ENCODE results near the gene NT5M. TPM values are rescaled to one million over a fixed set of nuclear protein-coding genes. Genes with fewer than 3 reads are reported as not detected.

Gene NT5M
- total RNA-seq, 1 experiment from 2014 or later: 4.2 TPM

GRCh38 chr17:17354560-17355349 is 51.6 kb downstream of the NT5M start:
- DNase-seq (ENCODE audit: low read depth): peak; percentile 75

- DNase-seq (ENCODE audit: low read depth): no peak
Measured at GRCh38 chr17:17355426-17355825, 52.3 kb downstream of the NT5M start.

GRCh38 chr17:17356149-17356930 is 53.2 kb downstream of the NT5M start:
- peak; percentile 85 for DNase-seq (ENCODE audit: low read depth)

GRCh38 chr17:17356931-17357270 is 53.7 kb downstream of the NT5M start:
- DNase-seq (ENCODE audit: low read depth): no peak

GRCh38 chr17:17358060-17358751 is 55.0 kb downstream of the NT5M start:
- DNase-seq (ENCODE audit: low read depth): no peak

- no peak for DNase-seq (ENCODE audit: low read depth)
Measured at GRCh38 chr17:17358866-17359265, 55.7 kb downstream of the NT5M start.

GRCh38 chr17:17359271-17359670 is 56.1 kb downstream of the NT5M start:
- DNase-seq (ENCODE audit: low read depth): no peak

GRCh38 chr17:17360087-17360730 is 57.0 kb downstream of the NT5M start:
- no peak for DNase-seq (ENCODE audit: low read depth)

GRCh38 chr17:17361543-17361866 is 58.3 kb downstream of the NT5M start:
- no peak for DNase-seq (ENCODE audit: low read depth)

- no peak for DNase-seq (ENCODE audit: low read depth)
Measured at GRCh38 chr17:17361867-17362539, 58.8 kb downstream of the NT5M start.

GRCh38 chr17:17362540-17362930 is 59.4 kb downstream of the NT5M start:
- DNase-seq (ENCODE audit: low read depth): no peak

GRCh38 chr17:17363638-17364337 is 60.6 kb downstream of the NT5M start:
- DNase-seq (ENCODE audit: low read depth): no peak

GRCh38 chr17:17364338-17364667 is 61.1 kb downstream of the NT5M start:
- DNase-seq (ENCODE audit: low read depth): no peak

GRCh38 chr17:17365476-17366110 is 62.4 kb downstream of the NT5M start:
- no peak for DNase-seq (ENCODE audit: low read depth)

- DNase-seq (ENCODE audit: low read depth): no peak
Measured at GRCh38 chr17:17366235-17366634, 63.1 kb downstream of the NT5M start.

- no peak for DNase-seq (ENCODE audit: low read depth)
Measured at GRCh38 chr17:17366941-17367875, 64.0 kb downstream of the NT5M start.

- DNase-seq (ENCODE audit: low read depth): no peak
Measured at GRCh38 chr17:17367931-17368330, 64.8 kb downstream of the NT5M start.

- no peak for DNase-seq (ENCODE audit: low read depth)
Measured at GRCh38 chr17:17370711-17371110, 67.5 kb downstream of the NT5M start.

- DNase-seq (ENCODE audit: low read depth): no peak
Measured at GRCh38 chr17:17372856-17373520, 69.8 kb downstream of the NT5M start.

Data from Daoy (cell line).